Stomach (tissue), 4 donors: Measurements from ENCODE around the gene KIZ.

Experiments used
- POLR2A ChIP-seq, 4 donors: fragments of 450-650 bp; IDR thresholded peaks; one replicate each; pipeline ENCODE4 v1.6.1; 2016; ENCODE audit warnings: antibody characterized with exemption in 4 of 4, control low read depth in 2 of 4, mild to moderate bottlenecking in 1 of 4, moderate library complexity in 1 of 4
- POLR2AphosphoS5 ChIP-seq, 3 donors: sonication (generic); formaldehyde crosslinking; IDR thresholded peaks; one replicate each; pipeline ENCODE4 v1.6.1; 2016; ENCODE audit warnings: antibody characterized with exemption in 3 of 3
- TF ChIP-seq, protein P1 (sequence below), 7 experiments: fragments of 450-650 bp in 4 of 7; fragments of 200-600 bp in 3 of 7; sonication (generic) in 3 of 7; IDR thresholded peaks; one replicate each; pipeline ENCODE4 v1.5.1; 2016 to 2019; ENCODE audit warnings: antibody characterized with exemption in 7 of 7, control low read depth in 2 of 7, mild to moderate bottlenecking in 1 of 7

DNA sequence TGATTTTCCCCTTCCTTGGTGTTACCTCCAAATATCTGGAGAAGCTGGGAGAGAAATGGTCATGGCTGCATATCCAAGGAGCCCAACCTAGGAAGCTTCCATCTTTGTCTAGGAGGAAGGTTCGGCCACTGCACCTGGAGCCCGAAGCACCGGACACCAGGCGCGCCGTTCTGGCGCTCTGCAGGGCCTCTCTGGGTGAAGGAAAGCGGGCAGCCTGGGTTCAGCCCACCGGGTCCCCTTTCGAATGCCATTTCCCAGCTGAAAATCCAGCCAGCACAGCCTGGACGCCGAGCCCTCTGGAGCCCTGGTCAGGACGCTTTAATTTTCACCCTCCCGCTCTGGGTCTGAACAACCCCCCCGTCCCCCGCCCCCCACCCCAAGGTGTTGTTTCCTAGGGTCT, 21.0 kb upstream of the KIZ start:
- TF ChIP-seq, protein P1, sequence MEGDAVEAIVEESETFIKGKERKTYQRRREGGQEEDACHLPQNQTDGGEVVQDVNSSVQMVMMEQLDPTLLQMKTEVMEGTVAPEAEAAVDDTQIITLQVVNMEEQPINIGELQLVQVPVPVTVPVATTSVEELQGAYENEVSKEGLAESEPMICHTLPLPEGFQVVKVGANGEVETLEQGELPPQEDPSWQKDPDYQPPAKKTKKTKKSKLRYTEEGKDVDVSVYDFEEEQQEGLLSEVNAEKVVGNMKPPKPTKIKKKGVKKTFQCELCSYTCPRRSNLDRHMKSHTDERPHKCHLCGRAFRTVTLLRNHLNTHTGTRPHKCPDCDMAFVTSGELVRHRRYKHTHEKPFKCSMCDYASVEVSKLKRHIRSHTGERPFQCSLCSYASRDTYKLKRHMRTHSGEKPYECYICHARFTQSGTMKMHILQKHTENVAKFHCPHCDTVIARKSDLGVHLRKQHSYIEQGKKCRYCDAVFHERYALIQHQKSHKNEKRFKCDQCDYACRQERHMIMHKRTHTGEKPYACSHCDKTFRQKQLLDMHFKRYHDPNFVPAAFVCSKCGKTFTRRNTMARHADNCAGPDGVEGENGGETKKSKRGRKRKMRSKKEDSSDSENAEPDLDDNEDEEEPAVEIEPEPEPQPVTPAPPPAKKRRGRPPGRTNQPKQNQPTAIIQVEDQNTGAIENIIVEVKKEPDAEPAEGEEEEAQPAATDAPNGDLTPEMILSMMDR (IDR thresholded peaks at IDR 0.05): no peak
- no peak for TF ChIP-seq POLR2A (IDR thresholded peaks at IDR 0.05)
- no peak for TF ChIP-seq POLR2AphosphoS5 (IDR thresholded peaks at IDR 0.05)
